Measurements from ENCODE around the gene C4BPA.

The C4BPA gene

GRCh38 chr1:207064561-207064960 is 39.5 kb upstream of the C4BPA start:
- ChIA-PET POLR2A (no interaction called here), CTCF (interaction anchor here (0.7 kb wide), 1 partner anchor 341 kb away, joined by 5 read pairs; no protein-coding TSS in a partner anchor)
- no peaks in the 10 kb centered on the region for H3K4me1 ChIP-seq (ENCODE audit: control insufficient read depth, insufficient read depth, low read length)
- no peaks in the 10 kb centered on the region for H3K9me3 ChIP-seq (ENCODE audit: control insufficient read depth, insufficient read depth, low read depth, low read length)
- H3K27ac ChIP-seq (ENCODE audit: extremely low read depth, low read depth, low read length) = no peak overlapping the region
- H3K4me3 ChIP-seq (ENCODE audit: low read depth, low read length) = no peak overlapping the region
- no peak for TF ChIP-seq ZNF138 (tag by site-specific recombination; IDR thresholded peaks at IDR 0.05; ENCODE audit: borderline replicate concordance)
- TF ChIP-seq ZNF274 (IDR thresholded peaks at IDR 0.05; ENCODE audit: low read length) = no peak
- no peak for TF ChIP-seq ZNF274 (tag by site-specific recombination; IDR thresholded peaks at IDR 0.05; ENCODE audit: borderline replicate concordance)
- no peak for TF ChIP-seq ZNF223 (tag by site-specific recombination; IDR thresholded peaks at IDR 0.05)
- TF ChIP-seq ZNF654 (tag by site-specific recombination; IDR thresholded peaks at IDR 0.05; ENCODE audit: low read depth) = no peak
- no peak for TF ChIP-seq ZSCAN23 (tag by site-specific recombination; IDR thresholded peaks at IDR 0.05)
- TF ChIP-seq KLF9 (tag by site-specific recombination; IDR thresholded peaks at IDR 0.05; ENCODE audit: low read depth) = no peak
- TF ChIP-seq BCL11A (tag by site-specific recombination; IDR thresholded peaks at IDR 0.05; ENCODE audit: low read depth) = no peak
- peaks cover 0 to 59% of the 10 kb centered on the region in 2 experiments; a peak in 1 of 3 replicates for H3K36me3 ChIP-seq (ENCODE audit: control insufficient read depth in 2 of 2, insufficient read depth in 1 of 2, low read length in 2 of 2)

GRCh38 chr1:207067185-207067584 is 36.8 kb upstream of the C4BPA start:
- Histone ChIP-seq H3K36me3 (ENCODE audit: control insufficient read depth in 2 of 2, insufficient read depth in 1 of 2, low read length in 2 of 2) (peaks cover 0 to 75% of the 10 kb centered on the region in 2 experiments; a peak in 1 of 3 replicates), H3K9me3 (ENCODE audit: control insufficient read depth, insufficient read depth, low read depth, low read length) (no peaks in the 10 kb centered on the region), H3K4me3 (ENCODE audit: low read depth, low read length) (no peak overlapping the region), H3K4me1 (ENCODE audit: control insufficient read depth, insufficient read depth, low read length) (no peaks in the 10 kb centered on the region), H3K27ac (ENCODE audit: extremely low read depth, low read depth, low read length) (no peak overlapping the region)
- POLR2A ChIA-PET = no interaction called here
- CTCF ChIA-PET = no interaction called here
- TF ChIP-seq ZNF830 (tag by site-specific recombination; IDR thresholded peaks at IDR 0.05; ENCODE audit: low read depth) (no peak), ZNF416 (tag by site-specific recombination; IDR thresholded peaks at IDR 0.05) (no peak), ZNF311 (tag by site-specific recombination; IDR thresholded peaks at IDR 0.05; ENCODE audit: borderline replicate concordance) (no peak), ZBTB6 (tag by site-specific recombination; IDR thresholded peaks at IDR 0.05) (no peak), ZNF114 (tag by site-specific recombination; IDR thresholded peaks at IDR 0.05) (no peak), ZNF324 (tag by site-specific recombination; IDR thresholded peaks at IDR 0.05) (no peak), ZNF701 (tag by site-specific recombination; IDR thresholded peaks at IDR 0.05) (no peak), ZBTB17 (tag by site-specific recombination; IDR thresholded peaks at IDR 0.05) (no peak), ZNF138 (tag by site-specific recombination; IDR thresholded peaks at IDR 0.05; ENCODE audit: borderline replicate concordance) (no peak), ZNF792 (tag by site-specific recombination; IDR thresholded peaks at IDR 0.05) (no peak), ZNF777 (tag by site-specific recombination; IDR thresholded peaks at IDR 0.05; ENCODE audit: borderline replicate concordance) (no peak), ZNF776 (tag by site-specific recombination; IDR thresholded peaks at IDR 0.05; ENCODE audit: borderline replicate concordance) (no peak), ZBTB26 (tag by site-specific recombination; optimal IDR thresholded peaks at IDR 0.05) (no peak), ZNF423 (tag by site-specific recombination; IDR thresholded peaks at IDR 0.05) (no peak)
- TF ChIP-seq, protein P1, sequence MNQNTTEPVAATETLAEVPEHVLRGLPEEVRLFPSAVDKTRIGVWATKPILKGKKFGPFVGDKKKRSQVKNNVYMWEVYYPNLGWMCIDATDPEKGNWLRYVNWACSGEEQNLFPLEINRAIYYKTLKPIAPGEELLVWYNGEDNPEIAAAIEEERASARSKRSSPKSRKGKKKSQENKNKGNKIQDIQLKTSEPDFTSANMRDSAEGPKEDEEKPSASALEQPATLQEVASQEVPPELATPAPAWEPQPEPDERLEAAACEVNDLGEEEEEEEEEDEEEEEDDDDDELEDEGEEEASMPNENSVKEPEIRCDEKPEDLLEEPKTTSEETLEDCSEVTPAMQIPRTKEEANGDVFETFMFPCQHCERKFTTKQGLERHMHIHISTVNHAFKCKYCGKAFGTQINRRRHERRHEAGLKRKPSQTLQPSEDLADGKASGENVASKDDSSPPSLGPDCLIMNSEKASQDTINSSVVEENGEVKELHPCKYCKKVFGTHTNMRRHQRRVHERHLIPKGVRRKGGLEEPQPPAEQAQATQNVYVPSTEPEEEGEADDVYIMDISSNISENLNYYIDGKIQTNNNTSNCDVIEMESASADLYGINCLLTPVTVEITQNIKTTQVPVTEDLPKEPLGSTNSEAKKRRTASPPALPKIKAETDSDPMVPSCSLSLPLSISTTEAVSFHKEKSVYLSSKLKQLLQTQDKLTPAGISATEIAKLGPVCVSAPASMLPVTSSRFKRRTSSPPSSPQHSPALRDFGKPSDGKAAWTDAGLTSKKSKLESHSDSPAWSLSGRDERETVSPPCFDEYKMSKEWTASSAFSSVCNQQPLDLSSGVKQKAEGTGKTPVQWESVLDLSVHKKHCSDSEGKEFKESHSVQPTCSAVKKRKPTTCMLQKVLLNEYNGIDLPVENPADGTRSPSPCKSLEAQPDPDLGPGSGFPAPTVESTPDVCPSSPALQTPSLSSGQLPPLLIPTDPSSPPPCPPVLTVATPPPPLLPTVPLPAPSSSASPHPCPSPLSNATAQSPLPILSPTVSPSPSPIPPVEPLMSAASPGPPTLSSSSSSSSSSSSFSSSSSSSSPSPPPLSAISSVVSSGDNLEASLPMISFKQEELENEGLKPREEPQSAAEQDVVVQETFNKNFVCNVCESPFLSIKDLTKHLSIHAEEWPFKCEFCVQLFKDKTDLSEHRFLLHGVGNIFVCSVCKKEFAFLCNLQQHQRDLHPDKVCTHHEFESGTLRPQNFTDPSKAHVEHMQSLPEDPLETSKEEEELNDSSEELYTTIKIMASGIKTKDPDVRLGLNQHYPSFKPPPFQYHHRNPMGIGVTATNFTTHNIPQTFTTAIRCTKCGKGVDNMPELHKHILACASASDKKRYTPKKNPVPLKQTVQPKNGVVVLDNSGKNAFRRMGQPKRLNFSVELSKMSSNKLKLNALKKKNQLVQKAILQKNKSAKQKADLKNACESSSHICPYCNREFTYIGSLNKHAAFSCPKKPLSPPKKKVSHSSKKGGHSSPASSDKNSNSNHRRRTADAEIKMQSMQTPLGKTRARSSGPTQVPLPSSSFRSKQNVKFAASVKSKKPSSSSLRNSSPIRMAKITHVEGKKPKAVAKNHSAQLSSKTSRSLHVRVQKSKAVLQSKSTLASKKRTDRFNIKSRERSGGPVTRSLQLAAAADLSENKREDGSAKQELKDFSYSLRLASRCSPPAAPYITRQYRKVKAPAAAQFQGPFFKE (tag by site-specific recombination; IDR thresholded peaks at IDR 0.05; ENCODE audit: borderline replicate concordance) = no peak
- TF ChIP-seq, protein P2, sequence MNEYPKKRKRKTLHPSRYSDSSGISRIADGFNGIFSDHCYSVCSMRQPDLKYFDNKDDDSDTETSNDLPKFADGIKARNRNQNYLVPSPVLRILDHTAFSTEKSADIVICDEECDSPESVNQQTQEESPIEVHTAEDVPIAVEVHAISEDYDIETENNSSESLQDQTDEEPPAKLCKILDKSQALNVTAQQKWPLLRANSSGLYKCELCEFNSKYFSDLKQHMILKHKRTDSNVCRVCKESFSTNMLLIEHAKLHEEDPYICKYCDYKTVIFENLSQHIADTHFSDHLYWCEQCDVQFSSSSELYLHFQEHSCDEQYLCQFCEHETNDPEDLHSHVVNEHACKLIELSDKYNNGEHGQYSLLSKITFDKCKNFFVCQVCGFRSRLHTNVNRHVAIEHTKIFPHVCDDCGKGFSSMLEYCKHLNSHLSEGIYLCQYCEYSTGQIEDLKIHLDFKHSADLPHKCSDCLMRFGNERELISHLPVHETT (tag by site-specific recombination; IDR thresholded peaks at IDR 0.05) = no peak
- TF ChIP-seq, protein P3, sequence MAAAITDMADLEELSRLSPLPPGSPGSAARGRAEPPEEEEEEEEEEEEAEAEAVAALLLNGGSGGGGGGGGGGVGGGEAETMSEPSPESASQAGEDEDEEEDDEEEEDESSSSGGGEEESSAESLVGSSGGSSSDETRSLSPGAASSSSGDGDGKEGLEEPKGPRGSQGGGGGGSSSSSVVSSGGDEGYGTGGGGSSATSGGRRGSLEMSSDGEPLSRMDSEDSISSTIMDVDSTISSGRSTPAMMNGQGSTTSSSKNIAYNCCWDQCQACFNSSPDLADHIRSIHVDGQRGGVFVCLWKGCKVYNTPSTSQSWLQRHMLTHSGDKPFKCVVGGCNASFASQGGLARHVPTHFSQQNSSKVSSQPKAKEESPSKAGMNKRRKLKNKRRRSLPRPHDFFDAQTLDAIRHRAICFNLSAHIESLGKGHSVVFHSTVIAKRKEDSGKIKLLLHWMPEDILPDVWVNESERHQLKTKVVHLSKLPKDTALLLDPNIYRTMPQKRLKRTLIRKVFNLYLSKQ (tag by site-specific recombination; IDR thresholded peaks at IDR 0.05; ENCODE audit: borderline replicate concordance) = no peak

Data from HEK293 (cell line).